ENCODE measurements around the gene ARFRP1. TPM values are rescaled to one million over a fixed set of nuclear protein-coding genes. Genes with fewer than 3 reads are reported as not detected.

ARFRP1 gene
- total RNA-seq, 1 experiment from 2014 or later, result 15.1 TPM

DNA sequence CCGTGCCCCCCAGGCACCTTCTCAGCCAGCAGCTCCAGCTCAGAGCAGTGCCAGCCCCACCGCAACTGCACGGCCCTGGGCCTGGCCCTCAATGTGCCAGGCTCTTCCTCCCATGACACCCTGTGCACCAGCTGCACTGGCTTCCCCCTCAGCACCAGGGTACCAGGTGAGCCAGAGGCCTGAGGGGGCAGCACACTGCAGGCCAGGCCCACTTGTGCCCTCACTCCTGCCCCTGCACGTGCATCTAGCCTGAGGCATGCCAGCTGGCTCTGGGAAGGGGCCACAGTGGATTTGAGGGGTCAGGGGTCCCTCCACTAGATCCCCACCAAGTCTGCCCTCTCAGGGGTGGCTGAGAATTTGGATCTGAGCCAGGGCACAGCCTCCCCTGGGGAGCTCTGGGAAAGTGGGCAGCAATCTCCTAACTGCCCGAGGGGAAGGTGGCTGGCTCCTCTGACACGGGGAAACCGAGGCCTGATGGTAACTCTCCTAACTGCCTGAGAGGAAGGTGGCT, 10.4 kb downstream of the ARFRP1 start:
- H3K4me1 ChIP-seq (ENCODE audit: low read length), result peaks cover 7% of the 10 kb centered on the region
- H3K4me3 ChIP-seq (ENCODE audit: low read length), result no peak overlapping the region
- H3K36me3 ChIP-seq (ENCODE audit: insufficient read depth, low read length), result peaks cover 9% of the 10 kb centered on the region; the same call in 1 of the 2 replicates
- no peaks in the 10 kb centered on the region for H4K20me1 ChIP-seq (ENCODE audit: insufficient read depth, low read depth, low read length)
- H3K79me2 ChIP-seq (ENCODE audit: low read length), result no peaks in the 10 kb centered on the region
- no peaks in the 10 kb centered on the region for H3K9me3 ChIP-seq (ENCODE audit: low read length)
- H2AFZ ChIP-seq (ENCODE audit: low read length), result no peak overlapping the region
- no peaks in the 10 kb centered on the region for H3K9me2 ChIP-seq (replicated peaks; ENCODE audit: insufficient read depth, low read length)
- no peak overlapping the region for H3K27ac ChIP-seq (ENCODE audit: low read length)
- no peak overlapping the region for H3K9ac ChIP-seq (ENCODE audit: low read length)
- H3K4me2 ChIP-seq (ENCODE audit: low read depth, low read length, poor library complexity, severe bottlenecking), result no peak overlapping the region
- H3K27me3 ChIP-seq (ENCODE audit: low read length), result no peaks in the 10 kb centered on the region
- peak; percentile 52 for DNase-seq

DNA sequence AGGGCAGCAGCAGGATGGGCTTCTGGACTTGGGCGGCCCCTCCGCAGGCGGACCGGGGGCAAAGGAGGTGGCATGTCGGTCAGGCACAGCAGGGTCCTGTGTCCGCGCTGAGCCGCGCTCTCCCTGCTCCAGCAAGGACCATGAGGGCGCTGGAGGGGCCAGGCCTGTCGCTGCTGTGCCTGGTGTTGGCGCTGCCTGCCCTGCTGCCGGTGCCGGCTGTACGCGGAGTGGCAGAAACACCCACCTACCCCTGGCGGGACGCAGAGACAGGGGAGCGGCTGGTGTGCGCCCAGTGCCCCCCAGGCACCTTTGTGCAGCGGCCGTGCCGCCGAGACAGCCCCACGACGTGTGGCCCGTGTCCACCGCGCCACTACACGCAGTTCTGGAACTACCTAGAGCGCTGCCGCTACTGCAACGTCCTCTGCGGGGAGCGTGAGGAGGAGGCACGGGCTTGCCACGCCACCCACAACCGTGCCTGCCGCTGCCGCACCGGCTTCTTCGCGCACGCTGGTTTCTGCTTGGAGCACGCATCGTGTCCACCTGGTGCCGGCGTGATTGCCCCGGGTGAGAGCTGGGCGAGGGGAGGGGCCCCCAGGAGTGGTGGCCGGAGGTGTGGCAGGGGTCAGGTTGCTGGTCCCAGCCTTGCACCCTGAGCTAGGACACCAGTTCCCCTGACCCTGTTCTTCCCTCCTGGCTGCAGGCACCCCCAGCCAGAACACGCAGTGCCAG, 11.0 kb downstream of the ARFRP1 start, which contains the start of gene TNFRSF6B:
TSS of gene TNFRSF6B (plus strand) at position 25 of the 729 bp plus-strand sequence. CDS start at position 141, 116 bp downstream.
- H3K4me3 ChIP-seq (ENCODE audit: low read length), result no peak within 1 kb of the TSS
- peaks cover 7% of the 10 kb centered on the region for H3K4me1 ChIP-seq (ENCODE audit: low read length)
- H3K79me2 ChIP-seq (ENCODE audit: low read length), result no peaks in the 10 kb centered on the region
- no peak within 1 kb of the TSS for H2AFZ ChIP-seq (ENCODE audit: low read length)
- peaks cover 9% of the 10 kb centered on the region; the same call in 1 of the 2 replicates for H3K36me3 ChIP-seq (ENCODE audit: insufficient read depth, low read length)
- no peaks in the 10 kb centered on the region for H3K9me3 ChIP-seq (ENCODE audit: low read length)
- H3K9ac ChIP-seq (ENCODE audit: low read length), result no peak within 1 kb of the TSS
- no peaks in the 10 kb centered on the region for H3K9me2 ChIP-seq (replicated peaks; ENCODE audit: insufficient read depth, low read length)
- H3K27me3 ChIP-seq (ENCODE audit: low read length), result no peaks in the 10 kb centered on the region
- H3K4me2 ChIP-seq (ENCODE audit: low read depth, low read length, poor library complexity, severe bottlenecking), result no peak within 1 kb of the TSS
- no peaks in the 10 kb centered on the region for H4K20me1 ChIP-seq (ENCODE audit: insufficient read depth, low read depth, low read length)
- H3K27ac ChIP-seq (ENCODE audit: low read length), result no peak within 1 kb of the TSS
- DNase-seq, result no peak

DNA sequence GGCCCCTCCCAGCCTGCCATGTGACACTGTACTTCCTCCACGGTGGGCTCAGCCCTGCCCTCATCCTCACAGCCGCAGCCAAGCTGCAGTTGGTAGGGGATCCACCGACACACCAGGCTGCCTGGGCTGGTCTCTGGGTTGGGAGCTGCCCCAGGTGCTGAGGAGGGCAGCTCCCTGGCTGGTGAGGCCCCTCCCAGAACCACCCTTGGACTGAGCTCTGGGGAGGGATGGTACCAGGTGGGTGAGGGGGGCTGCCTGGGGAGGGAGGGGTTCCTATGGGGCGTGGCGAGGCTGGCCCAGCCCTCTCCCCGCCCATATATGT, 11.5 kb downstream of the ARFRP1 start:
- peaks cover 7% of the 10 kb centered on the region for H3K4me1 ChIP-seq (ENCODE audit: low read length)
- no peaks in the 10 kb centered on the region for H3K9me3 ChIP-seq (ENCODE audit: low read length)
- H3K9ac ChIP-seq (ENCODE audit: low read length), result no peak overlapping the region
- H3K27ac ChIP-seq (ENCODE audit: low read length), result no peak overlapping the region
- H4K20me1 ChIP-seq (ENCODE audit: insufficient read depth, low read depth, low read length), result no peaks in the 10 kb centered on the region
- peaks cover 12% of the 10 kb centered on the region; the same call in 1 of the 2 replicates for H3K36me3 ChIP-seq (ENCODE audit: insufficient read depth, low read length)
- H3K9me2 ChIP-seq (replicated peaks; ENCODE audit: insufficient read depth, low read length), result no peaks in the 10 kb centered on the region
- H3K4me2 ChIP-seq (ENCODE audit: low read depth, low read length, poor library complexity, severe bottlenecking), result no peak overlapping the region
- H3K79me2 ChIP-seq (ENCODE audit: low read length), result no peaks in the 10 kb centered on the region
- H2AFZ ChIP-seq (ENCODE audit: low read length), result no peak overlapping the region
- H3K27me3 ChIP-seq (ENCODE audit: low read length), result no peaks in the 10 kb centered on the region
- H3K4me3 ChIP-seq (ENCODE audit: low read length), result no peak overlapping the region
- peak; percentile 60 for DNase-seq

DNA sequence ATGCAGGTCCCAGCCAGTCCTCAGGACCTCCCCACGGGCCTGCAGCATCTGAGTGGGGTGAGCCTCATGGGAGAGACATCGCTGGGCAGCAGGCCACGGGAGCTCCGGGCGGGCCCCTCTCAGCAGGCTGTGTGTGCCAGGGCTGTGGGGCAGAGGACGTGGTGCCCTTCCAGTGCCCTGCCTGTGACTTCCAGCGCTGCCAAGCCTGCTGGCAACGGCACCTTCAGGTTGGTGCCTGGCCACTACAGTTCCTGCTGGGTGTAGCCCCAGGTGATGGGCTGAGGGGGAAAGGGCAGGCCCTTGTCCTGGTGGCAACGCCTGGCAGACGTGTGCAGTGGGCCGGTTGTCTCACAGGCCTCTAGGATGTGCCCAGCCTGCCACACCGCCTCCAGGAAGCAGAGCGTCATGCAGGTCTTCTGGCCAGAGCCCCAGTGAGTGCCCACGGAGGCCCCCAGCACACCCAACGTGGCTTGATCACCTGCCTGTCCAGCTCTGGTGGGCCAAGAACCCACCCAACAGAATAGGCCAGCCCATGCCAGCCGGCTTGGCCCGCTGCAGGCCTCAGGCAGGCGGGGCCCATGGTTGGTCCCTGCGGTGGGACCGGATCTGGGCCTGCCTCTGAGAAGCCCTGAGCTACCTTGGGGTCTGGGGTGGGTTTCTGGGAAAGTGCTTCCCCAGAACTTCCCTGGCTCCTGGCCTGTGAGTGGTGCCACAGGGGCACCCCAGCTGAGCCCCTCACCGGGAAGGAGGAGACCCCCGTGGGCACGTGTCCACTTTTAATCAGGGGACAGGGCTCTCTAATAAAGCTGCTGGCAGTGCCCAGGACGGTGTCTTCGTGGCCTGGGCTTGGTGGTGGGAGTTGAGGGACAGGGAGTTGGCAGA, 12.1 kb downstream of the ARFRP1 start:
- Histone ChIP-seq H3K4me1 (ENCODE audit: low read length) (peaks cover 7% of the 10 kb centered on the region), H3K4me2 (ENCODE audit: low read depth, low read length, poor library complexity, severe bottlenecking) (no peak overlapping the region)

DNA sequence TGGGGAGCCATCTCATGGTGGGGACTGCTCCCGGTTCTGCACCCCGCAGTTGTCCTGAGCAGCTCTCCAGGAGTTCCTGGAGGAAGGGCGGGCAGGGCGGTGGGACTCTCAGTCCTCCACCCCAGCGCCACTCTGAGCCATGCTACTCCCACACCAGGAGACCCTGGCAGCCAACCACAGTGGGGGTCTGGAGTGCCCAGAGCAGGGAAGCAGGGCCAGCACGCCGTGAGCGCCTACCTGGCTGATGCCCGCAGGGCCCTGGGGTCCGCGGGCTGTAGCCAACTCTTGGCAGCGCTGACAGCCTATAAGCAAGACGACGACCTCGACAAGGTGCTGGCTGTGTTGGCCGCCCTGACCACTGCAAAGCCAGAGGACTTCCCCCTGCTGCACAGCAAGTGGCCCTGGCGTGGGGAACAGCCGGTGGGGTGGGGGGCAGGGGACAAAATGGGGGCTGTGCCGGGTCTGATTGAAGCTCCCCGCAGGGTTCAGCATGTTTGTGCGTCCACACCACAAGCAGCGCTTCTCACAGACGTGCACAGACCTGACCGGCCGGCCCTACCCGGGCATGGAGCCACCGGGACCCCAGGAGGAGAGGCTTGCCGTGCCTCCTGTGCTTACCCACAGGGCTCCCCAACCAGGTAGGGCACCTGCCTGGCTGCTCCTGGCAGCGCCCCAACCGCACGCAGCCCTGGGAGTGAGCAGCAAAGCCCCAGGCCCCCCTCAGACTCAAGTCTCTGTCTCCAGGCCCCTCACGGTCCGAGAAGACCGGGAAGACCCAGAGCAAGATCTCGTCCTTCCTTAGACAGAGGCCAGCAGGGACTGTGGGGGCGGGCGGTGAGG, 13.0 kb downstream of the ARFRP1 start:
- DNase-seq, result no peak
- Histone ChIP-seq H3K4me3 (ENCODE audit: low read length) (no peak overlapping the region), H3K9me2 (replicated peaks; ENCODE audit: insufficient read depth, low read length) (no peaks in the 10 kb centered on the region), H3K36me3 (ENCODE audit: insufficient read depth, low read length) (peaks cover 12% of the 10 kb centered on the region; the same call in 1 of the 2 replicates), H3K9ac (ENCODE audit: low read length) (no peak overlapping the region), H3K4me1 (ENCODE audit: low read length) (peaks cover 4% of the 10 kb centered on the region), H3K27ac (ENCODE audit: low read length) (no peak overlapping the region), H3K27me3 (ENCODE audit: low read length) (no peaks in the 10 kb centered on the region), H3K79me2 (ENCODE audit: low read length) (no peaks in the 10 kb centered on the region), H3K9me3 (ENCODE audit: low read length) (no peaks in the 10 kb centered on the region), H2AFZ (ENCODE audit: low read length) (no peak overlapping the region), H4K20me1 (ENCODE audit: insufficient read depth, low read depth, low read length) (no peaks in the 10 kb centered on the region), H3K4me2 (ENCODE audit: low read depth, low read length, poor library complexity, severe bottlenecking) (no peak overlapping the region)

More for the DNA sequence above, 12.1 kb downstream of the ARFRP1 start:
- Histone ChIP-seq H3K27ac (ENCODE audit: low read length) (no peak overlapping the region), H3K36me3 (ENCODE audit: insufficient read depth, low read length) (peaks cover 12% of the 10 kb centered on the region; the same call in 1 of the 2 replicates), H4K20me1 (ENCODE audit: insufficient read depth, low read depth, low read length) (no peaks in the 10 kb centered on the region), H3K9me3 (ENCODE audit: low read length) (no peaks in the 10 kb centered on the region), H3K27me3 (ENCODE audit: low read length) (no peaks in the 10 kb centered on the region), H3K9ac (ENCODE audit: low read length) (no peak overlapping the region), H3K4me3 (ENCODE audit: low read length) (no peak overlapping the region), H3K9me2 (replicated peaks; ENCODE audit: insufficient read depth, low read length) (no peaks in the 10 kb centered on the region), H2AFZ (ENCODE audit: low read length) (no peak overlapping the region), H3K79me2 (ENCODE audit: low read length) (no peaks in the 10 kb centered on the region)
- DNase-seq, result no peak

DNA sequence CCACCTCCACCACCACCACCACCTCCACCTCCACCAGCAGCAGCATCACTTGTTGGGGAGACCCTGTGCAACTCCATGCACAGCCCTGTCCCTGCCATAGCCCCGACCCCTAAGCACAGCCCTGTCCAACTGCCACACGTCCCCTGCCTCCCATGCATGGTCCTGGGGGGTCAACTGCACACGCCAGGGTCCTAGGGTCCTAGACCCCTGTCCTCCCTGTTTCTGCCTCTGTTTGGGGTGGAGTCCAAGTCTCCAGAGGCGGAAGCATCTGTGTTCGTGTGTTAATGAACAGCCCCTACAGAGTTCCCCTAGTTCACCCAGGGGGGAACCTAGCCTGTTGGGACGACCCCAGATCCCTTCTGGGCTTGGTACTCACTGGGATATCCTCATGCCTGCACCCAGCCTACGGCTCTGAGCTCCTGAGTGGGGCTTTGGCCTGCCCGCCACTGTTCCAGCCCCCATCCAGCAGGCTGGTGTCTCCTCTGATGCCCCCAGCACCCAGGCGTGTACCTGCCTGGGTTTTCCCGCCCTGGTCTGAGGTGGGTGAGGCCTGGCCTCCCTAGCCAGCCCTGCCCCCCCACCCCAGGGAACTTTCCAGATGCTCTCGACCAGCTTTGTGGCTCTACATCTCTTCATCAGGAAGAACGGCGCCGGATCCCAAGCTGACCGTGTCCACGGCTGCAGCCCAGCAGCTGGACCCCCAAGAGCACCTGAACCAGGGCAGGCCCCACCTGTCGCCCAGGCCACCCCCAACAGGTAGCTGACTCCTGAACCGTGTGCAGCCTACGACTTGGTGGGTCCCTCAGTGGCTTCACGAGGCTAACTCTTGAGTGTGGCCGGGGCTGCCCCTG, 13.8 kb downstream of the ARFRP1 start:
- Histone ChIP-seq H3K27me3 (ENCODE audit: low read length) (no peaks in the 10 kb centered on the region), H3K4me3 (ENCODE audit: low read length) (no peak overlapping the region), H3K27ac (ENCODE audit: low read length) (no peak overlapping the region), H3K9ac (ENCODE audit: low read length) (no peak overlapping the region), H3K36me3 (ENCODE audit: insufficient read depth, low read length) (peaks cover 12% of the 10 kb centered on the region; the same call in 1 of the 2 replicates), H3K4me2 (ENCODE audit: low read depth, low read length, poor library complexity, severe bottlenecking) (no peak overlapping the region), H3K79me2 (ENCODE audit: low read length) (no peaks in the 10 kb centered on the region), H3K4me1 (ENCODE audit: low read length) (no peaks in the 10 kb centered on the region), H3K9me2 (replicated peaks; ENCODE audit: insufficient read depth, low read length) (no peaks in the 10 kb centered on the region), H3K9me3 (ENCODE audit: low read length) (no peaks in the 10 kb centered on the region), H4K20me1 (ENCODE audit: insufficient read depth, low read depth, low read length) (no peaks in the 10 kb centered on the region), H2AFZ (ENCODE audit: low read length) (no peak overlapping the region)
- no peak for DNase-seq

DNA sequence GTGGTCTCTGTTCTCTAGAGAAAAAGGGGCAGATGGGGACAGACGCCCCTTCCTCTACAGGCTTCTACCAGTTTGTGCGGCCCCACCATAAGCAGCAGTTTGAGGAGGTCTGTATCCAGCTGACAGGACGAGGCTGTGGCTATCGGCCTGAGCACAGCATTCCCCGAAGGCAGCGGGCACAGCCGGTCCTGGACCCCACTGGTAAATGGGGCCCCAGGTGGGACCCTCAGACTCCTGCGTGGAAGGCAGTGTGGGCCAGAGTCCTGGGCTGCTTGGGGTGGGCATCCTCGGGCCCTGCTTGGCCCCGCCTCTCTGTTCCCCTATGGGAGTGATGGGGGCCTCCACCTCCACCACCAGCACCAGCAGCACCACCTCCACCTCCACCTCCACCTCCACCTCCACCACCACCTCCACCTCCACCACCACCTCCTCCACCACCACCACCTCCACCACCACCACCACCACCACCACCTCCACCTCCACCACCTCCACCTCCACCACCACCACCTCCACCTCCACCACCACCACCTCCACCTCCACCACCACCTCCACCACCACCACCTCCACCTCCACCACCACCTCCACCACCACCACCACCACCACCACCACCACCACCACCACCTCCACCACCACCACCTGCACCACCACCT, 14.6 kb downstream of the ARFRP1 start:
- Histone ChIP-seq H3K27me3 (ENCODE audit: low read length) (no peaks in the 10 kb centered on the region), H4K20me1 (ENCODE audit: insufficient read depth, low read depth, low read length) (no peaks in the 10 kb centered on the region), H3K4me2 (ENCODE audit: low read depth, low read length, poor library complexity, severe bottlenecking) (no peak overlapping the region), H2AFZ (ENCODE audit: low read length) (no peak overlapping the region), H3K9me3 (ENCODE audit: low read length) (no peaks in the 10 kb centered on the region), H3K27ac (ENCODE audit: low read length) (no peak overlapping the region), H3K4me3 (ENCODE audit: low read length) (no peak overlapping the region), H3K9me2 (replicated peaks; ENCODE audit: insufficient read depth, low read length) (no peaks in the 10 kb centered on the region), H3K79me2 (ENCODE audit: low read length) (no peaks in the 10 kb centered on the region), H3K4me1 (ENCODE audit: low read length) (no peaks in the 10 kb centered on the region), H3K36me3 (ENCODE audit: insufficient read depth, low read length) (peaks cover 12% of the 10 kb centered on the region; the same call in 1 of the 2 replicates), H3K9ac (ENCODE audit: low read length) (no peak overlapping the region)
- no peak for DNase-seq

All from Karpas-422 (cell line).